HUES6 (cell line): ENCODE measurements around the gene LRBA.

Experiments
- H3K27ac ChIP-seq: 2 replicates; pipeline ENCODE4 v1.7.0; 2013; ENCODE audit warnings: low read depth, mild to moderate bottlenecking, low read length, inconsistent platforms
- H3K27me3 ChIP-seq: 2 replicates; pipeline ENCODE4 v1.6.1; 2013; ENCODE audit warnings: low read length; ENCODE audit not compliant: control insufficient read depth, insufficient read depth
- H3K36me3 ChIP-seq: 2 replicates; pipeline ENCODE4 v1.6.1; 2013; ENCODE audit warnings: low read length; ENCODE audit not compliant: control insufficient read depth, insufficient read depth
- H3K4me1 ChIP-seq: 2 replicates; pipeline ENCODE4 v1.6.1; 2013; ENCODE audit warnings: low read length; ENCODE audit not compliant: control insufficient read depth, insufficient read depth
- H3K4me3 ChIP-seq: 2 replicates; pipeline ENCODE4 v1.5.1; 2013; ENCODE audit warnings: low read depth, low read length
- H3K9ac ChIP-seq: one replicate; pipeline ENCODE4 v1.6.1; 2013; ENCODE audit warnings: mild to moderate bottlenecking, low read length
- H3K9me3 ChIP-seq: 2 replicates; pipeline ENCODE4 v1.6.1; 2013; ENCODE audit warnings: low read depth, low read length; ENCODE audit not compliant: control insufficient read depth, insufficient read depth

LRBA gene

DNA sequence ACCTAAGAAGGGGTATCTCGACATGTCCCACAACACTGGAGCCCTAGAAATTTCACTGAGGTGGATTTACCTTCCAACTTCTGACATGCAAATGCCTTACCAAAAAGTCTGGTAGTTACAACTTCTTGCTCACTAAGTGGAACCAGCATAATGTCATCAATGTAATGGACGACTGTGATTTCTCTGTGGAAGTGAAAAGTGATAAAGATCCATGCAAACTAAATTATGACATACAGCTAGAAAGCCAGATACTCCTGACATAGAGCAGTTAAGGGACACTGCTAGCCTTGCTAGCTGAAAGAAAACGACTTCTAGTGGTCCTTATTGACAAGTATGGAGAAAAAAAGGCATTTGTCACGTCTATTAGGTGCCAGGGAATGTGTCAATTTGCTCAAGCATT lies 242.1 kb downstream of the LRBA start:
- Histone ChIP-seq H3K9me3 (no peaks in the 10 kb centered on the region), H3K9ac (no peak overlapping the region), H3K36me3 (0 out of 2 replicates have a peak, but pooled peaks cover 3% of the 10 kb centered on the region), H3K4me3 (no peak overlapping the region), H3K27ac (no peak overlapping the region), H3K27me3 (no peaks in the 10 kb centered on the region), H3K4me1 (peaks cover 6% of the 10 kb centered on the region; the same call in 1 of the 2 replicates)

- Histone ChIP-seq H3K9me3 (no peaks in the 10 kb centered on the region), H3K4me3 (no peak overlapping the region), H3K9ac (no peak overlapping the region), H3K36me3 (0 out of 2 replicates have a peak, but pooled peaks cover 3% of the 10 kb centered on the region), H3K27me3 (no peaks in the 10 kb centered on the region), H3K4me1 (peaks cover 6% of the 10 kb centered on the region; the same call in 1 of the 2 replicates), H3K27ac (no peak overlapping the region)
Observed at GRCh38 chr4:150771382-150771781, 243.7 kb downstream of the LRBA start.

- Histone ChIP-seq H3K4me3 (no peak overlapping the region), H3K4me1 (peaks cover 6% of the 10 kb centered on the region; the same call in 1 of the 2 replicates), H3K9me3 (no peaks in the 10 kb centered on the region), H3K27me3 (no peaks in the 10 kb centered on the region), H3K36me3 (0 out of 2 replicates have a peak, but pooled peaks cover 3% of the 10 kb centered on the region), H3K27ac (no peak overlapping the region), H3K9ac (no peak overlapping the region)
Observed at GRCh38 chr4:150769845-150770244, 245.2 kb downstream of the LRBA start.

GRCh38 chr4:150769248-150769647 lies 245.8 kb downstream of the LRBA start:
- Histone ChIP-seq H3K4me1 (peaks cover 6% of the 10 kb centered on the region; the same call in 1 of the 2 replicates), H3K27me3 (no peaks in the 10 kb centered on the region), H3K27ac (no peak overlapping the region), H3K4me3 (no peak overlapping the region), H3K9me3 (no peaks in the 10 kb centered on the region; the same call in 1 of the 2 replicates), H3K36me3 (0 out of 2 replicates have a peak, but pooled peaks cover 3% of the 10 kb centered on the region), H3K9ac (no peak overlapping the region)

DNA sequence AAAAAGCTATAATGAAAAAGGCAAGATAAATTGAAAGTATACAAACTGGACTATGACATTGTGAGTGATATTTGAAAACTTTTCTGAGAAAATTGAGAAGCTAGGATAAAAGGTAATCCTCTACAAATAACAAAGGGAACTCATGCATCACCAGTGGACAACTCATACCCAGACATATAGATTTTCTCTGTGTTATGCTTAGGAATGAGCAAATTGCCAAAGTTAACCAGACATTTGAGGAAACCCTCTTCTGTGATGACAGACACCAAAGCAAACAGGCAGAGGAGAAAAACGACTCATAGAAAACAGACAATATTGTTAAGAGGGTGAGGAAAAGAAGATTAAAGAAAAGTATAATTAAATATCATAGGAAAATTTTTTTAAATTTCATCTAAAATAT lies 246.6 kb downstream of the LRBA start:
- H3K27ac ChIP-seq, result no peak overlapping the region
- H3K9ac ChIP-seq, result no peak overlapping the region
- H3K9me3 ChIP-seq, result no peaks in the 10 kb centered on the region; the same call in 1 of the 2 replicates
- no peak overlapping the region for H3K4me3 ChIP-seq
- H3K27me3 ChIP-seq, result no peaks in the 10 kb centered on the region
- peaks cover 6% of the 10 kb centered on the region; the same call in 1 of the 2 replicates for H3K4me1 ChIP-seq
- H3K36me3 ChIP-seq, result 0 out of 2 replicates have a peak, but pooled peaks cover 3% of the 10 kb centered on the region

- H3K36me3 ChIP-seq, result no peaks in the 10 kb centered on the region
- no peak overlapping the region for H3K9ac ChIP-seq
- H3K4me3 ChIP-seq, result no peak overlapping the region
- H3K4me1 ChIP-seq, result peaks cover 6% of the 10 kb centered on the region; the same call in 1 of the 2 replicates
- H3K9me3 ChIP-seq, result no peaks in the 10 kb centered on the region; the same call in 1 of the 2 replicates
- no peak overlapping the region for H3K27ac ChIP-seq
- H3K27me3 ChIP-seq, result no peaks in the 10 kb centered on the region
Observed at GRCh38 chr4:150765216-150765615, 249.9 kb downstream of the LRBA start.

- Histone ChIP-seq H3K27ac (no peak overlapping the region), H3K27me3 (no peaks in the 10 kb centered on the region), H3K36me3 (no peaks in the 10 kb centered on the region)
Observed at GRCh38 chr4:150751648-150752047, 263.4 kb downstream of the LRBA start.

DNA sequence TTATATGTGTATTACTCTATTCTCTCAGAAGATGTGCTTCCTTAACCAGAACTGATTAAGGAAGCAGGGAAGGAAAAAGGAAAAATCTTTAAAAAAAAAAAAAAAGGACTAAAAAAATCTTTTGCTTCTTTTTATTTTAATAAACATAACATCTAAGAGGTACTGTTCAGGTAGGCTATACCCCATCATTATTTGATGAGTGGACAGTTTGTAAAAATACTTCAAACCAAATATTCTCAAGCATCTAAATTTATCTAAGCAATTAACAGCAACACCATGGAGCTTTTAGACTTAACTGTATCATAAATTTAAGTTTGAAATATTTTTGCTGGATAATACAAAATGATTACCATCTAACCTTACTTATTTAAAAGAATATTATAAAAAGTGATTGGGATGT lies 264.3 kb downstream of the LRBA start:
- no peaks in the 10 kb centered on the region for H3K27me3 ChIP-seq
- no peak overlapping the region for H3K9ac ChIP-seq
- no peaks in the 10 kb centered on the region for H3K36me3 ChIP-seq
- H3K9me3 ChIP-seq, result no peaks in the 10 kb centered on the region
- no peak overlapping the region for H3K4me3 ChIP-seq
- H3K4me1 ChIP-seq, result no peaks in the 10 kb centered on the region
- H3K27ac ChIP-seq, result no peak overlapping the region

More at GRCh38 chr4:150751648-150752047, 263.4 kb downstream of the LRBA start:
- H3K9me3 ChIP-seq, result no peaks in the 10 kb centered on the region
- H3K4me1 ChIP-seq, result no peaks in the 10 kb centered on the region
- H3K4me3 ChIP-seq, result no peak overlapping the region
- H3K9ac ChIP-seq, result no peak overlapping the region

GRCh38 chr4:150746156-150746555 lies 268.9 kb downstream of the LRBA start:
- H3K9ac ChIP-seq, result no peak overlapping the region
- no peaks in the 10 kb centered on the region for H3K27me3 ChIP-seq
- H3K4me1 ChIP-seq, result 0 out of 2 replicates have a peak, but pooled peaks cover 5% of the 10 kb centered on the region
- H3K4me3 ChIP-seq, result no peak overlapping the region
- H3K36me3 ChIP-seq, result no peaks in the 10 kb centered on the region
- no peak overlapping the region for H3K27ac ChIP-seq
- no peaks in the 10 kb centered on the region for H3K9me3 ChIP-seq

GRCh38 chr4:150744570-150744969 lies 270.5 kb downstream of the LRBA start:
- no peaks in the 10 kb centered on the region for H3K9me3 ChIP-seq
- H3K4me3 ChIP-seq, result no peak overlapping the region
- H3K27ac ChIP-seq, result no peak overlapping the region
- no peaks in the 10 kb centered on the region for H3K36me3 ChIP-seq
- H3K27me3 ChIP-seq, result no peaks in the 10 kb centered on the region
- peaks cover 5% of the 10 kb centered on the region; the same call in 1 of the 2 replicates for H3K4me1 ChIP-seq
- H3K9ac ChIP-seq, result no peak overlapping the region

GRCh38 chr4:150743564-150744342 lies 271.3 kb downstream of the LRBA start:
- Histone ChIP-seq H3K4me1 (peaks cover 5% of the 10 kb centered on the region; the same call in 1 of the 2 replicates), H3K27ac (no peak overlapping the region), H3K4me3 (no peak overlapping the region), H3K9ac (no peak overlapping the region), H3K9me3 (no peaks in the 10 kb centered on the region), H3K36me3 (no peaks in the 10 kb centered on the region), H3K27me3 (no peaks in the 10 kb centered on the region)
